H1 (cell line): Measurements from ENCODE around the gene SLC9A3. TPM values are rescaled to one million over a fixed set of nuclear protein-coding genes. Genes with fewer than 3 reads are reported as not detected.

Experiments
- CTCF ChIA-PET: fragments of 300-600 bp; sonication (Branson Sonifier 250); formaldehyde crosslinking; loops from one replicate; lab custom pipeline; 2021; ENCODE audit not compliant: partially characterized antibody; lab: Charles Lee
- POLR2A ChIA-PET: fragments of 300-600 bp; sonication (Branson Sonifier 250); formaldehyde crosslinking; loops from one replicate; lab custom pipeline; 2021; ENCODE audit warnings: inconsistent platforms; ENCODE audit not compliant: partially characterized antibody; lab: Charles Lee
- DNase-seq, 2 experiments: peaks; one replicate each; pipeline versions ENCODE4 v3.0.0 to v3.0.0-alpha.2; 2010 to 2022; ENCODE audit warnings: low spot score in 2 of 2, low read depth in 1 of 2, mixed read lengths in 1 of 2
- FAIRE-seq: peaks from 2 replicates; lab custom pipeline; 2011; peaks lifted over from hg19 to GRCh38; lab: Jason Lieb, UNC
- H2AFZ ChIP-seq: 2 replicates; pipeline ENCODE4 v1.8.1; 2012; ENCODE audit warnings: low read length, inconsistent platforms
- H2AK5ac ChIP-seq: 2 replicates; pipeline ENCODE4 v1.6.1; 2013; ENCODE audit warnings: low read depth, low read length
- H2BK120ac ChIP-seq: replicated peaks from 2 replicates; pipeline ENCODE3; 2013; ENCODE audit warnings: low read depth, low read length, inconsistent platforms
- H2BK12ac ChIP-seq: 2 replicates; pipeline ENCODE4 v1.6.1; 2013; ENCODE audit warnings: low read depth, low read length
- H2BK15ac ChIP-seq: 2 replicates; pipeline ENCODE4 v1.6.1; 2013; ENCODE audit warnings: low read length
- H2BK20ac ChIP-seq: 2 replicates; pipeline ENCODE4 v1.6.1; 2013; ENCODE audit warnings: low read length
- H2BK5ac ChIP-seq: 2 replicates; pipeline ENCODE4 v1.6.1; 2013; ENCODE audit warnings: low read depth, low read length
- H3K14ac ChIP-seq: 2 replicates; pipeline ENCODE4 v1.6.1; 2013; ENCODE audit warnings: inconsistent platforms; ENCODE audit not compliant: insufficient read length
- H3K18ac ChIP-seq: 2 replicates; pipeline ENCODE4 v1.6.1; 2013; ENCODE audit warnings: low read length; ENCODE audit errors: extremely low read depth
- H3K23ac ChIP-seq: 2 replicates; pipeline ENCODE4 v1.6.1; 2013; ENCODE audit warnings: inconsistent platforms; ENCODE audit not compliant: insufficient read length
- H3K23me2 ChIP-seq: 2 replicates; pipeline ENCODE4 v1.6.1; 2013; ENCODE audit warnings: low read depth, low read length
- H3K27ac ChIP-seq: 2 replicates; pipeline ENCODE4 v1.6.1; 2011; ENCODE audit warnings: low read depth, low read length, inconsistent platforms
- H3K27me3 ChIP-seq, 4 experiments: replicated peaks in 1 of 4; 1 replicate in 1 of 4; 2 replicates in 3 of 4; pipeline versions ENCODE4 v1.6.1 to v1.8.1; 2011 to 2013; ENCODE audit warnings: low read length in 3 of 4, mild to moderate bottlenecking in 3 of 4, inconsistent platforms in 2 of 4, mixed read lengths in 2 of 4, moderate library complexity in 1 of 4; ENCODE audit not compliant: control insufficient read depth in 3 of 4, insufficient read depth in 3 of 4; ENCODE audit errors: extremely low read depth in 1 of 4
- H3K36me3 ChIP-seq, 4 experiments: 2 replicates each; pipeline versions ENCODE4 v1.6.1 to v1.8.1; 2011 to 2013; ENCODE audit warnings: mild to moderate bottlenecking in 4 of 4, low read length in 3 of 4, moderate library complexity in 2 of 4, control low read depth in 1 of 4, inconsistent platforms in 1 of 4; ENCODE audit not compliant: insufficient read depth in 4 of 4, control insufficient read depth in 2 of 4
- H3K4ac ChIP-seq: replicated peaks from 2 replicates; pipeline ENCODE3; 2013; ENCODE audit warnings: low read length, low read depth, mixed read lengths, inconsistent platforms; ENCODE audit not compliant: insufficient read length
- H3K4me1 ChIP-seq, 4 experiments: replicated peaks in 1 of 4; 1 replicate in 1 of 4; 2 replicates in 3 of 4; pipeline versions ENCODE4 v1.6.1 to v1.8.1; 2011 to 2013; ENCODE audit warnings: low read length in 3 of 4, inconsistent platforms in 2 of 4, mixed read lengths in 1 of 4; ENCODE audit not compliant: insufficient read depth in 4 of 4, control insufficient read depth in 3 of 4
- H3K4me2 ChIP-seq, 2 experiments: 2 replicates each; pipeline versions ENCODE4 v1.6.1 to v1.8.1; 2011 to 2013; ENCODE audit warnings: low read depth in 2 of 2, low read length in 2 of 2, control low read depth in 1 of 2, inconsistent platforms in 1 of 2, mild to moderate bottlenecking in 1 of 2; ENCODE audit not compliant: insufficient read depth in 1 of 2
- H3K4me3 ChIP-seq, 4 experiments: fragments of 200-600, 300-600 bp in 1 of 4; sonication (generic), shearing (Covaris generic), sonication (Bioruptor Twin) in 1 of 4; 2 replicates each; pipeline versions ENCODE4 v1.5.1 to v1.8.1; 2011 to 2016; ENCODE audit warnings: low read length in 4 of 4, low read depth in 3 of 4, control low read depth in 2 of 4, inconsistent platforms in 2 of 4, mild to moderate bottlenecking in 2 of 4, mixed read lengths in 1 of 4, moderate library complexity in 1 of 4; ENCODE audit not compliant: insufficient read depth in 2 of 4; ENCODE audit errors: extremely low read depth in 1 of 4
- H3K56ac ChIP-seq: replicated peaks from 2 replicates; pipeline ENCODE3; 2013; ENCODE audit warnings: low read depth, mild to moderate bottlenecking, mixed read lengths, low read length, inconsistent platforms; ENCODE audit not compliant: insufficient read length
- H3K79me1 ChIP-seq: 2 replicates; pipeline ENCODE4 v1.6.1; 2013; ENCODE audit warnings: low read depth, low read length, control low read depth
- H3K79me2 ChIP-seq, 2 experiments: 2 replicates each; pipeline versions ENCODE4 v1.6.1 to v1.8.1; 2012 to 2013; ENCODE audit warnings: low read length in 2 of 2, mild to moderate bottlenecking in 2 of 2, inconsistent platforms in 1 of 2; ENCODE audit not compliant: insufficient read depth in 2 of 2, control insufficient read depth in 1 of 2
- H3K9ac ChIP-seq, 4 experiments: replicated peaks in 1 of 4; 1 replicate in 1 of 4; 2 replicates in 3 of 4; pipeline versions ENCODE4 v1.6.1 to v1.8.1; 2011 to 2013; ENCODE audit warnings: low read depth in 3 of 4, low read length in 3 of 4, control low read depth in 2 of 4, mild to moderate bottlenecking in 2 of 4, moderate library complexity in 2 of 4, inconsistent platforms in 1 of 4; ENCODE audit errors: extremely low read depth in 1 of 4
- H3K9me3 ChIP-seq, 2 experiments: 2 replicates each; pipeline versions ENCODE4 v1.6.1 to v1.8.1; 2012 to 2013; ENCODE audit warnings: mild to moderate bottlenecking in 2 of 2, moderate library complexity in 2 of 2, control low read depth in 1 of 2, inconsistent platforms in 1 of 2, low read depth in 1 of 2, low read length in 1 of 2, mixed read lengths in 1 of 2; ENCODE audit not compliant: insufficient read depth in 2 of 2
- H4K20me1 ChIP-seq, 2 experiments: replicated peaks in 1 of 2; 2 replicates each; pipeline versions ENCODE3 to v1.8.1; 2011 to 2013; ENCODE audit warnings: inconsistent platforms in 2 of 2, low read length in 2 of 2, mild to moderate bottlenecking in 1 of 2; ENCODE audit not compliant: insufficient read depth in 2 of 2, control insufficient read depth in 1 of 2
- H4K5ac ChIP-seq: 2 replicates; pipeline ENCODE4 v1.6.1; 2013; ENCODE audit warnings: low read length, low read depth, mixed read lengths, inconsistent platforms; ENCODE audit not compliant: insufficient read length
- H4K8ac ChIP-seq: 2 replicates; pipeline ENCODE4 v1.8.0; 2013; ENCODE audit warnings: mild to moderate bottlenecking, moderate library complexity, low read length, inconsistent platforms; ENCODE audit not compliant: insufficient read depth; ENCODE audit errors: extremely low read depth
- H4K91ac ChIP-seq: replicated peaks from 2 replicates; pipeline ENCODE3; 2013; ENCODE audit warnings: low read length, mixed read lengths, inconsistent platforms; ENCODE audit not compliant: insufficient read length
- CTBP2 ChIP-seq: IDR thresholded peaks from 2 replicates; pipeline ENCODE4 v1.7.0; 2011; ENCODE audit warnings: borderline replicate concordance, mild to moderate bottlenecking, moderate library complexity, mixed read lengths, low read length; ENCODE audit not compliant: insufficient read depth, insufficient read length
- E2F6 ChIP-seq: IDR thresholded peaks from 2 replicates; pipeline ENCODE4 v1.6.1; 2012; ENCODE audit warnings: inconsistent platforms
- GABPA ChIP-seq: IDR thresholded peaks from 2 replicates; pipeline ENCODE4 v1.6.1; 2011; ENCODE audit warnings: mild to moderate bottlenecking, low read length, moderate library complexity, borderline replicate concordance; ENCODE audit not compliant: insufficient read depth
- PHF8 ChIP-seq: fragments of 200-600 bp; sonication (generic); conservative IDR thresholded peaks from 2 replicates; pipeline ENCODE4 v1.7.1; 2012; ENCODE audit warnings: low read depth, mild to moderate bottlenecking, inconsistent platforms, low read length, moderate library complexity
- RAD21 ChIP-seq, 2 experiments: IDR thresholded peaks in 1 of 2; conservative IDR thresholded peaks in 1 of 2; 2 replicates each; pipeline ENCODE4 v1.6.1; 2011; ENCODE audit warnings: low read depth in 2 of 2, low read length in 2 of 2, improper control_type of control experiment in 1 of 2, inconsistent platforms in 1 of 2, mild to moderate bottlenecking in 1 of 2, moderate library complexity in 1 of 2
- WGBS, 2 experiments: shearing (Covaris generic) in 1 of 2; methylation state at CpG; one replicate each; pipeline versions ENCODE4 v1.1.6 to v1.1.7; 2013 to 2015; ENCODE audit warnings: low lambda C conversion rate in 2 of 2, mixed read lengths in 2 of 2, inconsistent platforms in 1 of 2, low coverage in 1 of 2, missing lambda C conversion rate in 1 of 2; ENCODE audit not compliant: insufficient replicate concordance in 2 of 2, insufficient coverage in 1 of 2, insufficient read length in 1 of 2; ENCODE audit errors: extremely low coverage in 1 of 2, missing lambda C conversion rate in 1 of 2; 5-methylcytosine and 5-hydroxymethylcytosine counted together
- polyA plus RNA-seq, 7 experiments: library from polyadenylated mRNA; depleted of rRNA in 3 of 7; stranded (reverse) in 5 of 7; unstranded in 2 of 7; fragments of >200 nt in 5 of 7; fragments of 200-250 nt in 2 of 7; gene quantifications; 1 replicate in 5 of 7; 2 replicates in 1 of 7; 4 replicates in 1 of 7; pipeline versions ENCODE4 v1.2.1 to v1.2.3, GENCODE V29; 2011 to 2013; ENCODE audit warnings: missing spikeins in 2 of 7, mixed read lengths in 2 of 7
- total RNA-seq: library from RNA; stranded (reverse); fragmentation: NEBNext Ultra II Directional; extraction: Animal tissue kit (Norgen Biotek cat#: 25700); gene quantifications from 2 replicates; pipeline ENCODE4 v1.2.1, GENCODE V29; 2021

SLC9A3 gene
- total and polyA plus RNA-seq, 2 of the 8 experiments (the other 6 are each of a cell fraction or from before 2014, with no cell fraction given) = 0.95 to 1.0 TPM

- H3K23ac ChIP-seq = no peak overlapping the region
- no peaks in the 10 kb centered on the region for H3K9me3 ChIP-seq
- no peak overlapping the region for H3K9ac ChIP-seq
- no peak for DNase-seq
- no peak overlapping the region for H3K27ac ChIP-seq
- H3K79me1 ChIP-seq = no peaks in the 10 kb centered on the region
- 94% methylated on average over 13 of the region's 13 CpGs; no CpG with 5 or more reads in 1 of the 2 experiments for WGBS, 2 experiments
- peaks cover 0 to 3% of the 10 kb centered on the region in 2 experiments for H4K20me1 ChIP-seq
- no peak overlapping the region for H4K91ac ChIP-seq
- no peak overlapping the region for H3K4me2 ChIP-seq
- no peak overlapping the region for H2AFZ ChIP-seq
- no peaks in the 10 kb centered on the region for H3K23me2 ChIP-seq
- peaks cover 0 to 5% (median 0%) of the 10 kb centered on the region in 4 experiments; a peak in 5 of 7 replicates for H3K4me1 ChIP-seq
- H2AK5ac ChIP-seq = no peak overlapping the region
- no peak overlapping the region for H3K4me3 ChIP-seq
- no peak overlapping the region for H4K8ac ChIP-seq
- H2BK12ac ChIP-seq = no peak overlapping the region
- H2BK5ac ChIP-seq = no peak overlapping the region
- no peak overlapping the region for H3K4ac ChIP-seq
- H4K5ac ChIP-seq = no peak overlapping the region
- H3K27me3 ChIP-seq = peaks cover 15 to 41% (median 36%) of the 10 kb centered on the region in 4 experiments
- ChIA-PET POLR2A (interaction anchor here (0.8 to 0.9 kb wide), 2 partner anchors 10 to 28 kb away, joined by 3 to 4 read pairs; no protein-coding TSS in a partner anchor), CTCF (interaction anchor here (1.1 to 1.4 kb wide), 4 partner anchors 10 to 182 kb away, joined by 3 to 5 read pairs (median 4); no protein-coding TSS in a partner anchor)
- no peak overlapping the region for H2BK20ac ChIP-seq
- H3K18ac ChIP-seq = no peak overlapping the region
- no peak overlapping the region for H2BK15ac ChIP-seq
- FAIRE-seq = no peak
- TF ChIP-seq RAD21 (IDR thresholded peaks at IDR 0.05 in 1 of 2, conservative IDR thresholded peaks at IDR 0.05 in 1 of 2; ENCODE audit: low read depth in 2 of 2, low read length in 2 of 2) = no peak
- TF ChIP-seq GABPA = no peak
- TF ChIP-seq PHF8 = no peak
- TF ChIP-seq E2F6 = no peak
- TF ChIP-seq CTBP2 = no peak
- H2BK120ac ChIP-seq = no peak overlapping the region
- no peak overlapping the region for H3K14ac ChIP-seq
- no peak overlapping the region for H3K56ac ChIP-seq
- no peaks in the 10 kb centered on the region for H3K36me3 ChIP-seq
- H3K79me2 ChIP-seq = no peaks in the 10 kb centered on the region
These were observed 7.6 kb upstream of the SLC9A3 start for GRCh38 chr5:531749-532315.
